MM.1S (cell line): ENCODE data around the gene HAPLN2.

ENCODE experiments used
- DNase-seq: peaks from one replicate; pipeline ENCODE4 v3.0.0-alpha.2; 2015
- H2AFZ ChIP-seq: fragments of 300-600 bp; sonication (generic); 2 replicates; pipeline ENCODE4 v1.6.0; 2016; ENCODE audit warnings: antibody characterized with exemption, low read length
- H3F3A ChIP-seq: fragments of 300-600 bp; sonication (generic); 2 replicates; pipeline ENCODE4 v1.6.1; 2016; ENCODE audit warnings: mild to moderate bottlenecking, antibody characterized with exemption, low read length, moderate library complexity, mixed read lengths; ENCODE audit not compliant: insufficient read depth
- H3K27ac ChIP-seq: fragments of 300-600 bp; sonication (generic); 2 replicates; pipeline ENCODE4 v1.5.1; 2016; ENCODE audit warnings: mild to moderate bottlenecking, low read length
- H3K27me3 ChIP-seq: fragments of 300-600 bp; sonication (generic); replicated peaks from 2 replicates; pipeline ENCODE4 v1.6.0; 2016; ENCODE audit warnings: low read length; ENCODE audit not compliant: insufficient read depth
- H3K36me3 ChIP-seq: fragments of 300-600 bp; sonication (generic); replicated peaks from 2 replicates; pipeline ENCODE4 v1.6.1; 2016; ENCODE audit warnings: mild to moderate bottlenecking, low read length, mixed read lengths; ENCODE audit not compliant: insufficient read depth
- H3K4me1 ChIP-seq: fragments of 300-600 bp; sonication (generic); 2 replicates; pipeline ENCODE4 v1.6.1; 2016; ENCODE audit warnings: low read length, mixed read lengths
- H3K4me2 ChIP-seq: fragments of 300-600 bp; sonication (generic); 2 replicates; pipeline ENCODE4 v1.6.0; 2016; ENCODE audit warnings: low read depth, low read length
- H3K4me3 ChIP-seq: fragments of 300-600 bp; sonication (generic); 2 replicates; pipeline ENCODE4 v1.5.1; 2016; ENCODE audit warnings: low read length, mixed read lengths
- H3K79me2 ChIP-seq: fragments of 300-600 bp; sonication (generic); 2 replicates; pipeline ENCODE4 v1.6.1; 2016; ENCODE audit warnings: mixed run types, low read length, mixed read lengths
- H3K9ac ChIP-seq: fragments of 300-600 bp; sonication (generic); 2 replicates; pipeline ENCODE4 v1.6.1; 2016; ENCODE audit warnings: low read length, mixed read lengths
- H3K9me2 ChIP-seq: fragments of 300-600 bp; sonication (generic); replicated peaks from 2 replicates; pipeline ENCODE4 v1.6.1; 2016; ENCODE audit warnings: mild to moderate bottlenecking, low read length, mixed read lengths; ENCODE audit not compliant: insufficient read depth
- H3K9me3 ChIP-seq: fragments of 300-600 bp; sonication (generic); replicated peaks from 2 replicates; pipeline ENCODE4 v1.6.1; 2016; ENCODE audit warnings: mild to moderate bottlenecking, low read length, mixed read lengths; ENCODE audit not compliant: insufficient read depth
- H4K20me1 ChIP-seq: fragments of 300-600 bp; sonication (generic); 2 replicates; pipeline ENCODE4 v1.6.1; 2016; ENCODE audit warnings: mild to moderate bottlenecking, low read length, moderate library complexity, mixed read lengths; ENCODE audit not compliant: insufficient read depth
- CTCF ChIP-seq: fragments of 300-600 bp; sonication (generic); IDR thresholded peaks from 2 replicates; pipeline ENCODE4 v1.5.1; 2016; ENCODE audit warnings: antibody characterized with exemption, low read length, mixed read lengths
- EZH2 ChIP-seq: fragments of 300-600 bp; sonication (generic); optimal IDR thresholded peaks from 2 replicates; pipeline ENCODE3; 2017; ENCODE audit warnings: low read depth, mild to moderate bottlenecking, antibody characterized with exemption, low read length, mixed read lengths
- EZH2phosphoT487 ChIP-seq: fragments of 300-600 bp; sonication (generic); IDR thresholded peaks from 2 replicates; pipeline ENCODE4 v1.6.1; 2018; ENCODE audit warnings: antibody characterized with exemption, low read length

The HAPLN2 gene

DNA sequence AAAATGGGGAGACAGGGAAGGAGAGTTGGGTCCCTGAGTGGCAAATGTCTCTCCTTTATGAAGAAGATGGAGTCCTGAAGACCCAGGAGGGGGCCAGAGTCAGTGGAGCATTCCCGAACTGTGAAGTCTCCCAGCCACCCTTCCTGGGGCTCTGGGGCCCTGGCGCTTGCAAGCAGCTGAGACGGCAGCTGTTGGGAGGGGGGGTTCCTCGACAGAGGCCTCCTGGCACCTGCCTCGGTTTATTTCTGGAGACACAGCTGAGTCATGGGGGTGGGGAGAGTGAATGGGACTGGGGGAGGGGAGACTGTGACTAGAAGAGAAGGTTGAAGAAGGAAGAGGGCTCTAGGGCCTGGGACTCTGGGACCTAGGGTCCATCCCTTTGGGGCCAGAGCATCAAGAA lies 44.0 kb downstream of the HAPLN2 start:
- H3K79me2 ChIP-seq = peaks cover 35% of the 10 kb centered on the region
- H3K4me3 ChIP-seq = no peak overlapping the region
- H3F3A ChIP-seq = peaks cover 26% of the 10 kb centered on the region
- peak overlapping the region; percentile 97; the same call in 1 of the 2 replicates for H3K4me2 ChIP-seq
- no peaks in the 10 kb centered on the region for H3K36me3 ChIP-seq
- H4K20me1 ChIP-seq = peaks cover 7% of the 10 kb centered on the region; the same call in 1 of the 2 replicates
- peaks cover 57% of the 10 kb centered on the region for H3K4me1 ChIP-seq
- no peak for DNase-seq
- H3K9me3 ChIP-seq = no peaks in the 10 kb centered on the region
- no peaks in the 10 kb centered on the region for H3K27me3 ChIP-seq
- no peak overlapping the region for H2AFZ ChIP-seq
- peak overlapping the region; percentile 81; the same call in 1 of the 2 replicates for H3K27ac ChIP-seq
- no peak overlapping the region for H3K9ac ChIP-seq
- H3K9me2 ChIP-seq = no peaks in the 10 kb centered on the region
- TF ChIP-seq EZH2 = no peak
- TF ChIP-seq CTCF = no peak
- TF ChIP-seq EZH2phosphoT487 = no peak

- no peak for DNase-seq
Observed at GRCh38 chr1:156664046-156664766, 45.0 kb downstream of the HAPLN2 start.

GRCh38 chr1:156664767-156665411 lies 45.7 kb downstream of the HAPLN2 start:
- no peak overlapping the region; the same call in 1 of the 2 replicates for H3K4me3 ChIP-seq
- H3K4me1 ChIP-seq = peaks cover 43% of the 10 kb centered on the region
- peak overlapping the region; percentile 3; the same call in 1 of the 2 replicates for H3K9ac ChIP-seq
- peaks cover 18% of the 10 kb centered on the region for H3K79me2 ChIP-seq
- TF ChIP-seq EZH2 = no peak
- no peaks in the 10 kb centered on the region for H3K9me3 ChIP-seq
- peaks cover 5% of the 10 kb centered on the region; the same call in 1 of the 2 replicates for H3K27me3 ChIP-seq
- peak; percentile 59 for DNase-seq
- H3K9me2 ChIP-seq = no peaks in the 10 kb centered on the region
- H4K20me1 ChIP-seq = no peaks in the 10 kb centered on the region
- H2AFZ ChIP-seq = peak overlapping the region; percentile 51
- peaks cover 23% of the 10 kb centered on the region for H3F3A ChIP-seq
- H3K27ac ChIP-seq = peak overlapping the region; percentile 25; the same call in 1 of the 2 replicates
- peak overlapping the region; percentile 38; the same call in 1 of the 2 replicates for H3K4me2 ChIP-seq
- no peaks in the 10 kb centered on the region for H3K36me3 ChIP-seq

More at GRCh38 chr1:156664046-156664766, 45.0 kb downstream of the HAPLN2 start:
- TF ChIP-seq CTCF (no peak), EZH2 (no peak), EZH2phosphoT487 (no peak)
- Histone ChIP-seq H3K9me3 (no peaks in the 10 kb centered on the region), H3K36me3 (no peaks in the 10 kb centered on the region), H3K4me1 (peaks cover 48% of the 10 kb centered on the region), H3K9ac (peak overlapping the region; percentile 3; the same call in 1 of the 2 replicates), H3K4me3 (no peak overlapping the region), H2AFZ (peak overlapping the region; percentile 51; the same call in 1 of the 2 replicates), H3K79me2 (peaks cover 25% of the 10 kb centered on the region), H3K27ac (peak overlapping the region; percentile 25; the same call in 1 of the 2 replicates), H3K4me2 (peak overlapping the region; percentile 38; the same call in 1 of the 2 replicates), H3F3A (peaks cover 23% of the 10 kb centered on the region), H4K20me1 (peaks cover 6% of the 10 kb centered on the region; the same call in 1 of the 2 replicates), H3K9me2 (no peaks in the 10 kb centered on the region), H3K27me3 (no peaks in the 10 kb centered on the region)
